Measurements from ENCODE around the gene LFNG.
A peak's percentile ranks its signal among the peaks of the same experiment; 100 is the strongest.

Gene LFNG, protein sequence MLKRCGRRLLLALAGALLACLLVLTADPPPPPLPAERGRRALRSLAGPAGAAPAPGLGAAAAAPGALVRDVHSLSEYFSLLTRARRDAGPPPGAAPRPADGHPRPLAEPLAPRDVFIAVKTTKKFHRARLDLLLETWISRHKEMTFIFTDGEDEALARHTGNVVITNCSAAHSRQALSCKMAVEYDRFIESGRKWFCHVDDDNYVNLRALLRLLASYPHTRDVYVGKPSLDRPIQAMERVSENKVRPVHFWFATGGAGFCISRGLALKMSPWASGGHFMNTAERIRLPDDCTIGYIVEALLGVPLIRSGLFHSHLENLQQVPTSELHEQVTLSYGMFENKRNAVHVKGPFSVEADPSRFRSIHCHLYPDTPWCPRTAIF

GRCh38 chr7:2519119-2519930 is at the start of gene LFNG:
TSS of gene LFNG (plus strand) at chr7:2519774. CDS start at chr7:2519862, 88 bp downstream.
- peak; percentile 71 for DNase-seq

GRCh38 chr7:2470204-2471021 is 49.2 kb upstream of the LFNG start:
- no peak for DNase-seq

GRCh38 chr7:2471022-2471329 is 48.6 kb upstream of the LFNG start:
- DNase-seq: no peak

GRCh38 chr7:2471396-2471795 is 48.2 kb upstream of the LFNG start:
- peak; percentile 30 for DNase-seq

DNA sequence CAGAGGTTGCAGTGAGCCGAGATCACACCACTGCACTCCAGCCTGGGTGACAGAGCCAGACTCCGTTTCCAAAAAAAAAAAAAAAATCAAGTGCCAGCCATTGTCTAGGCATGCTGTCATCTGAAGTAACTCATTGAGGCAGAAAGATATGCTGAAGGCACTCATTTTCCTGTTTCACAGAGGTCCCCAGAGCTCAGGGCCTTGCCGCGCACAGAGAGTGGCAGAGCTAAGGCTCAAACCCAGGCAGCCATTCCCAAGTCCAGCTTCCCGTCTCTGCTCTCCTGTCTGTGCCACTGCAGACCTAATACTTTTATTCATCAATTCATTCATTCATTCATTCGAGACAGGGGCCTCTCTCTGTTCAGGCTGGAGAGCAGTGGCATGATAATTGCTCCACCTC is 46.8 kb upstream of the LFNG start:
- DNase-seq: no peak

- DNase-seq: no peak
Measured at GRCh38 chr7:2473496-2474180, 45.9 kb upstream of the LFNG start.

DNA sequence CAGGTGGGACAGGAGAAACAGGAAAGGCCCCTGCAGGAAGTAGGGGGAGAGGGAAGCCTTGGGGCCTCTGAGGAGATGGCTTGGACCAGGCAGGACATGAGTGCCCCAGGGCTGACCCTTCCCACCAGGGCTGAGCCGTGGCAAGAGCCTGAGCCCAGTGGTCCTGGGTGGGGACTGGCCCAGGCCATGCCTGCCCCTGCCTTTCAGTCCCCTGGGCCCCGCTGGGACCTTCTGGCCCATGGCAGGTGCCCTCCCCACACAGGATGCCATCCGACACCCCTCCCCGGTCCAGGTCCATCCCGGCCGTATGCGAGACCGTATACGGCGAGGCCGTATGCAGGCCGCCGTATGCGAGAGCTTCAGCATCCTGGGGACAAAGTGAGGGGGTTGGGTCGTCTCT is 45.4 kb upstream of the LFNG start:
- no peak for DNase-seq

DNA sequence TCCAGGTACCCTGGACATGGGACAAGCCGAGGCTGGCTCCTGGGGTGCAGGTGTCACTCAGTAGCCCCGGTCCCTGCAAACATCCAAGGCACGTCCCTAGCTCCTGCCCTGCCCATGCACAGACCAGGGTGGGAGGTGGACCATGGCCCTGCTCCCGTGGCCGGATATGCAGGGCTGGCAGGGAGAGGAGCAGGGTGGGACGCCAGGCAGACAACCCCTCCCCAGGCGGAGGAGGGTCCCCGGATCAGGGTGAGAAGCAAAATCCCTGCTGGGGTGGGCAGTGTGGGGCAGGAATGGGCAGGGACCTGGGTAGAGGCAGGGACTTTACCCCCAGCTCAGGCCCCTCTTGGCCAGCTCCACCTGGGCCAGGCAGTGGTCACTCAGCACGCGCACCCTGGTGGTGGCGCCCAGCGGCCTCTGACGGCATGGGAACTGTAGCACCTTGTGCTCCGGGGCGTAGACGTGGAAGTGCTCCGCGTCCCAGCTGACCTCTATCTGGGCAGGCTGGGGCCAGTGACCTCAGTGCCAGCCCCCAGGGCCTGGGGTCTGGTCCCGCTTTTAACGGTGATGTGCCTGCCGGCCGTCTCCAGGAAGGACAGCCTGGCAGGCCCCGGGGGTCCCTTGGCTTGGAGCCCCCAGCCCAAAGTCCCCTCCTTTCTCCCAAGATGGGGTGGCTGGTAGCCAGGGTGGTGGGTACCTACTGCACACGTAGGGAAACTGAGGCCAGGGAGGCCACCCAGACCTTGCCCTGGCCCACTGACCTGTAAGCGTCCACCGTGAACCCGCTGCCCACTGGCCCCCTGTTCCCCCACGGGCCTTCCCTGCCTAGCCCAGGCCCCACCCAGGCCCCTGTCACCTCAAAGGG is 44.5 kb upstream of the LFNG start:
- DNase-seq: no peak

- no peak for DNase-seq
Measured at GRCh38 chr7:2475678-2476015, 43.9 kb upstream of the LFNG start.

DNA sequence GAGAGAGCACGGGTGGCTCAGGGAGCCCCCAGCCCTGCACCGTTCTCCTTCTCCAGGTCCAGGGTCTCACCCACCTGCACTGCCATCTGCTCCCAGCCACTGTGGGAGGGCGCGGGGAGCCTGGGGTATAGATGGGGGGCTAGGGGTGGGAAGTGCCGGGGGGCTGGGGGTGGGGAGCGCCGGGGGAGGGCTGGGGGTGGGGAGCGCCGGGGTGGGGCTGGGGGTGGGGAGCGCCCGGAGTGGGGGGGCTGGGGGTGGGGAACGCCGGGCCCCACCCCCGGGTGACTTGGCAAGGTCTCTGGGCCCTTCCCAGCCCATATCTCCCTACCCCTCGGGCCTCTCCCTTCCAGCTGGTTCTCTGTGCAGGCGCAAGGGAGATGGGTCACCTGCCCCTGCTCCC is 43.3 kb upstream of the LFNG start, which contains the start of gene GRIFIN:
GRIFIN (minus strand) TSS at position 101 of the 400 bp plus-strand sequence; CDS start at position 86, 15 bp downstream.
- DNase-seq: no peak

DNA sequence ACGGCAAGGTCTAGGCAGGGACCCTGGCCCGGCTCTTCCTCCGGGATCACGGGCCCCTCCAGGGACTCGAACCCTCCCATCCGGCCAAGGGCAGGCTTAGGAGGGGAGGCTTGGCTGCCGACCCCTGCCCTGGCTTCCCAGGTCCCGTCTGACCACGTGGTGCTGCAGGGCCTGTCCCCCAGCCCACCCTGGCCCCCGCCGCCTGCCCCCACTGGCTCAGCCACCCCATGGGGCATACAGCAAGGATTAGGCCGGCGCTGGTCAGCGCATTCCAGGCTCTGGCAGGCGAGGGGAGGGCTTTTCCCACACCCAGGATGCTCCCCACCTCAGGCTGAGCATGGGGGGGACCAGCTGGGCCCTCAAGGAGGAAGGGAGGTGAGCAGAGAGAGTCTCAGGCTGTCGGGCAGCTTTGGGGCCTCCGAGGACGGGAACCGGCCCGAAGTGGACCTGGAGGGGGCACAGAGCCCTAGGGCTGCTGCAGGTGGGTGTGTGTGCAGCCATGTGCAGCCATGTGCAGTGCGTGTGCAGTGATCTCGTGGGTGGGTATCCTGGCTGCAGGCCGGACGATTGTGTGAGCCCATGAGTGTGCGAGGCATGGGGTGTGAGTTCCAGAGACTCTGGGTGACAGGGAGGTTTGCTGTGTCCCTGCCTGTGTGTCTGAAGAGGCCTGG is 42.7 kb upstream of the LFNG start:
- no peak for DNase-seq

DNA sequence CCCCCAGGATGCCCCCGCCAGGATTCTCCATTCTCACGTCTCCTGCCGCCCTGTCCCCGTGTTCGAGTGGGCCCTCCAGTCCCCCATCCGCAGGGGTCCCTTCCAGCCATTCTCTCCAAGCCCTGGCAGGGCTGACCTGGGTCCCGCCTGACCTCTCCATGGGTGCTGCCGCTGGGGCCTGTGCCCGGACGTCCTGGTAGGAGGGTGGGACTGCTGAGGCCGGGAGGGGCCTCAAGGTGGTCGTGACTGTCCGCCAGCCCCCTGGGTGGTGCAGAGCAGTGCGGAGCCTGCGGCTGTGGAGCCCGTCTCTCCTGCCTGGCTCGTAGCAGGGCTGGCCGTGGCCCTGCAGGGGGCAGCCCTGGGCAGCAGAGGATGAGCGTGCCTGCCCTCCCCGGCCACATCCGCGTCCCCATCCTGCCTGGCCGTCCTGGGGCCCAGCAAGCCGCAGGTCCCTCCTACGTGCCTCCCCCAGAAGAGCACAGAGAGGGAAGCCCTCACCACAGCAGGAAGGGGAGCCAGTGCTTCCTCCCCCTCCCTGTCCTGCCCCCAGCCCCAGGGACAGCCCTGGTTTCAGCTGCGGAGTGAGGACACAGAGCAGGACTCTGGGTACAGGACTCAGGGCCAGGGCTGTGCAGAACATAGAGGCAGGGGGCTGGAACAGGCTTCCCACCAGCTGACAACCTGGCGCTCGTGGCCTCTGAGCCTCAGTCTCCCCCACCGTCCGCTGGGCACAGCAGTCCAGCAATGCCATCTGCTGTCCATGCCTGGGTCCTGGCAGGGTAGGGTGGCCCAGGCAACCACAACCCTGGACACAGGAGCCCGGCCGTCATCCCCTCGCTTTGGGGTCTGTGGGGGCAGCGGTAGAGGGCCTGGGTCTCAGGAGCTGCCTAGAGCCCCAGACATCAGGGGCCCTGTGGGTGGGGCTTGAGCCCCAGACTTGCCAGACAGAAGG is 41.9 kb upstream of the LFNG start:
- no peak for DNase-seq

- DNase-seq: no peak
Measured at GRCh38 chr7:2478399-2478785, 41.2 kb upstream of the LFNG start.

DNA sequence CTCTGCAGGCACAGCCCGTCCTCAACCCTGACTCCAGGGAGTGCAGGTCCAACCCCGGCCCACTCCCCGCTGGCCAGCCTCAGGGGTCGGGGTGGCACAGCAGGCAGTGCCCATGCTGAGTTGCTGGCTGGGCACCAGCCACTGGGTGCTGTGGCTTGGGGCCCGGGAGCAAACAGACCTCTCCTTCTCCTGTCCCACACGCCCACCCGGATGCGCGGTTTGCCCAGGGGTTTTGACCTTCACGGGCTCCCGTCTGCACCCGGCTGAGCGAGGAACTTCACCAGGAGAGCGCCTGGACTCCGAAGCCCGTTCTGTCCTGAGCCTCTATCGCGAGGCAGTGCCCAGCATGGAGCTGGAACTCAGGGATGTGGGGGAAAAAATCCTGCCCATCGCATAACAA is 40.8 kb upstream of the LFNG start:
- DNase-seq: no peak

- no peak for DNase-seq
Measured at GRCh38 chr7:2479276-2480069, 40.1 kb upstream of the LFNG start.

DNA sequence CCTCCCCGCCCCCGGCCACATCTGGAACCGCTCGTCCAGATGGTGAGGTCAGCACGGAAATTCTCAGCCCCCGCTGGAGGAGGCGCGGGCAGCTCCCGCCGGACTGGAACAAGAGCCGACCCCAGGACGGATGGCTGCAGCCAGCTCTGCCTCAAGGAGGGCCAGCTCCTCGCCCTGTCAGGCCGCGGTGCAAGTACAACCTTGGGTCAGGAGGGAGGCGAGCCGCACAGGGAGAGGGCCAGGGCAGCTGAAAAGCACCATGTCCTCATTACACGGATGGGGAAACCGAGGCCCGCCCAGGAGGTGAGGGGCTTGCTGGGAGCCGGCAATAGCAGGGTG is 39.5 kb upstream of the LFNG start:
- no peak for DNase-seq

DNA sequence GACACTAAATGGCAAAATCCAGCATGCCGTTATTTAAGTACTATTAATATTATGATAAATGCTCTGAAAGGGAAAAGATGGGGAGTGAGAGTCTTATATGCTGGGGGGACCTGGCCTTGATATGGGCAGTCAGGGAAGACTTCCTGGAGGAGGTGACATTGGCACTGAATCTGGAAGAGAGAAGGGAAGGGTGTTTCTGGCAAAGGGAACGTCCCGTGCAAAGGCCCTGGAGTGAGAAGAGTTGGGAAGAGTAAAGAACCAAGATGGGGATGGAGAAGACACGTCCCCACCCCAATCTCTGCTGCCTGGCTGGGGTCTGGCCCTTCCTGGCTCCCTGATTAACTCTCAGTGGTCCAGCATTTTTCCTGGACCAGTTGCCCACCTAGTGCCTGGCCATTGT is 38.4 kb upstream of the LFNG start:
- no peak for DNase-seq

DNA sequence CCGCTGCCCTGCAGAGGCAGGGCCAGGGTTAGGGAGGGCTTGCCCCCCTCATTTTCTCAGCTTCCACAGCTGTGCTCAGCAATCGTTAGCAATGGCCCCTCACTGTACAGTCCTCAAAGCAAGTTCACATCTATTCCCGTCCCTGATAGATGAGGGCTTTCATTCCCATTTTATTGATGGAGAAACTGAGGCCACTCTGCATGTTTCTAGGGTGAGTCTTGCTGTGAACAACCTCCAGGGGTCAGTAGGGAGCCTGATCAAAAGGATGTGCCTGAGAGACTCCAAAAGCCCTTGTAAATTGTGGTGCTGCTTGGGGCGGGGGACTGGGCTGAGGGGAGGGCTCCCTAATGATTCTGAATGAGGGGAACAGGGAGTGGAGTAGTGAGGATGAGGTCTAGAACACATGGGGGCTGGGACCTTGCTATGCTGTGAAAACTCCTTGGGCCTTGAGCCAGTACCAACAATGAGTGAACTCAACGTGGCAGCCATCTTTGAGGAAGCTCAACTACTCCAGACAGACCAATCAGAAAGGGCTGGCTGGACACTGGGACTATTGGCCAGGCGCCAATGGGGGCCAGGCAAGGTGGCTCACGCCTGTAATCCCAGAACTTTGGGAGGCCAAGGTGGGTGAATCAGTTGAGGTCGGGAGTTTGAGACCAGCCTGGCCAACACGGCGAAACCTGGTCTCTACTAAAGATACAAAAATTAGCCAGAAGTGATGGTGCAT is 36.7 kb upstream of the LFNG start:
- no peak for DNase-seq

GRCh38 chr7:2483494-2483893 is 36.1 kb upstream of the LFNG start:
- no peak for DNase-seq

Measured in DMS79 (cell line).